Tibial nerve (tissue), 4 donors: ENCODE results near the gene FCF1. TPM values are rescaled to one million over a fixed set of nuclear protein-coding genes. Genes with fewer than 3 reads are reported as not detected.

Experiments
- DNase-seq, 2 donors: peaks; one replicate each; pipeline ENCODE4 v3.0.0-alpha.2; 2019; ENCODE audit warnings: low spot score in 2 of 2
- H3K27ac ChIP-seq, 4 donors: fragments of 200-600 bp; sonication (generic) in 3 of 4; one replicate each; pipeline ENCODE4 v1.5.1; 2017 to 2019; ENCODE audit warnings: mild to moderate bottlenecking in 1 of 4
- H3K27me3 ChIP-seq, 2 donors: fragments of 200-600 bp; sonication (generic) in 1 of 2; one replicate each; pipeline versions ENCODE4 v1.5.1 to v1.6.0; 2017 to 2019
- H3K36me3 ChIP-seq, 3 donors: fragments of 200-600 bp; sonication (generic); one replicate each; pipeline ENCODE4 v1.5.1; 2018 to 2019
- H3K4me1 ChIP-seq, 4 donors: fragments of 200-600 bp; sonication (generic) in 3 of 4; one replicate each; pipeline ENCODE4 v1.5.1; 2017 to 2019
- H3K4me3 ChIP-seq, 4 donors: fragments of 200-600 bp; sonication (generic) in 3 of 4; one replicate each; pipeline ENCODE4 v1.5.1; 2017 to 2019; ENCODE audit warnings: mild to moderate bottlenecking in 1 of 4, moderate library complexity in 1 of 4
- H3K9me3 ChIP-seq, 4 donors: fragments of 200-600 bp; sonication (generic) in 3 of 4; one replicate each; pipeline ENCODE4 v1.5.1; 2017 to 2019
- EP300 ChIP-seq, 2 donors: sonication (generic); formaldehyde crosslinking; IDR thresholded peaks; one replicate each; pipeline ENCODE4 v1.6.1; 2017; ENCODE audit warnings: antibody characterized with exemption in 2 of 2, mild to moderate bottlenecking in 1 of 2
- POLR2A ChIP-seq, 2 donors: fragments of 450-650 bp; IDR thresholded peaks; one replicate each; pipeline ENCODE4 v1.6.1; 2017; ENCODE audit warnings: antibody characterized with exemption in 2 of 2, mild to moderate bottlenecking in 2 of 2, moderate library complexity in 2 of 2
- WGBS, 2 donors: methylation state at CpG; one replicate each; pipeline ENCODE4 v1.1.5; 2018; 5-methylcytosine and 5-hydroxymethylcytosine counted together
- total RNA-seq, 4 donors: library from RNA; depleted of rRNA; stranded (reverse); fragments of >200 nt; gene quantifications; one replicate each; pipeline ENCODE4 v1.1.0, GENCODE V29; 2016
- TF ChIP-seq, protein P1 (sequence below), 5 experiments: fragments of 200-600 bp in 3 of 5; fragments of 450-650 bp in 2 of 5; sonication (generic) in 3 of 5; IDR thresholded peaks; one replicate each; pipeline ENCODE4 v1.5.1; 2016 to 2019; ENCODE audit warnings: antibody characterized with exemption in 5 of 5, mild to moderate bottlenecking in 3 of 5, moderate library complexity in 2 of 5

The FCF1 gene
- total RNA-seq, 4 donors from 2014 or later = 16.8 to 39.8 (median 32.6) TPM

DNA sequence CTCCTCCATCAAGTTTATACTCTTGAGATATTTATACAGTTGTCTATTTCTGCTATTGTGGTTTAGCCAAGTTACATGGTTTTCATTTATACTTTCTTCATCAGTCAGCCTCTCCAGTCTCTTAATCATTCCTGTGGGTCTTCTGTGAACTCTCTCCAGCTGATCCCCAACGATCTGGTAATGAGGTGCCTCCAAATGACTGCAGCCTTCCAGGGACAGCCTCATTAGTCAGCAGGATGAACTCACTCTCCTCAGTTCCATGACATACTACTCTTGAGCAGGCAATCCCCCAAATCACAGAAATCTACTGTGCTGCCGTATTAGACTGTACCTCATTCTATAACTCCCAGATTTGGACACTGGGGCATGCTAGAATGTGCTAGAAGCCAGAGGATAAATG, 15.4 kb upstream of the FCF1 start:
- H3K4me3 ChIP-seq = no peak overlapping the region
- H3K9me3 ChIP-seq = peaks cover 0 to 4% (median 0%) of the 10 kb centered on the region in 4 donors
- no peaks in the 10 kb centered on the region for H3K27me3 ChIP-seq
- no peak overlapping the region for H3K27ac ChIP-seq
- peaks cover 0 to 12% (median 0%) of the 10 kb centered on the region in 3 donors for H3K36me3 ChIP-seq
- WGBS, 2 donors = 64 to 67% methylated on average over 2 of the region's 2 CpGs
- DNase-seq = no peak
- H3K4me1 ChIP-seq = peaks cover 0 to 4% (median 0%) of the 10 kb centered on the region in 4 donors
- TF ChIP-seq, protein P1, sequence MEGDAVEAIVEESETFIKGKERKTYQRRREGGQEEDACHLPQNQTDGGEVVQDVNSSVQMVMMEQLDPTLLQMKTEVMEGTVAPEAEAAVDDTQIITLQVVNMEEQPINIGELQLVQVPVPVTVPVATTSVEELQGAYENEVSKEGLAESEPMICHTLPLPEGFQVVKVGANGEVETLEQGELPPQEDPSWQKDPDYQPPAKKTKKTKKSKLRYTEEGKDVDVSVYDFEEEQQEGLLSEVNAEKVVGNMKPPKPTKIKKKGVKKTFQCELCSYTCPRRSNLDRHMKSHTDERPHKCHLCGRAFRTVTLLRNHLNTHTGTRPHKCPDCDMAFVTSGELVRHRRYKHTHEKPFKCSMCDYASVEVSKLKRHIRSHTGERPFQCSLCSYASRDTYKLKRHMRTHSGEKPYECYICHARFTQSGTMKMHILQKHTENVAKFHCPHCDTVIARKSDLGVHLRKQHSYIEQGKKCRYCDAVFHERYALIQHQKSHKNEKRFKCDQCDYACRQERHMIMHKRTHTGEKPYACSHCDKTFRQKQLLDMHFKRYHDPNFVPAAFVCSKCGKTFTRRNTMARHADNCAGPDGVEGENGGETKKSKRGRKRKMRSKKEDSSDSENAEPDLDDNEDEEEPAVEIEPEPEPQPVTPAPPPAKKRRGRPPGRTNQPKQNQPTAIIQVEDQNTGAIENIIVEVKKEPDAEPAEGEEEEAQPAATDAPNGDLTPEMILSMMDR (IDR thresholded peaks at IDR 0.05) = no peak
- no peak for TF ChIP-seq POLR2A (IDR thresholded peaks at IDR 0.05)
- TF ChIP-seq EP300 (IDR thresholded peaks at IDR 0.05) = no peak

DNA sequence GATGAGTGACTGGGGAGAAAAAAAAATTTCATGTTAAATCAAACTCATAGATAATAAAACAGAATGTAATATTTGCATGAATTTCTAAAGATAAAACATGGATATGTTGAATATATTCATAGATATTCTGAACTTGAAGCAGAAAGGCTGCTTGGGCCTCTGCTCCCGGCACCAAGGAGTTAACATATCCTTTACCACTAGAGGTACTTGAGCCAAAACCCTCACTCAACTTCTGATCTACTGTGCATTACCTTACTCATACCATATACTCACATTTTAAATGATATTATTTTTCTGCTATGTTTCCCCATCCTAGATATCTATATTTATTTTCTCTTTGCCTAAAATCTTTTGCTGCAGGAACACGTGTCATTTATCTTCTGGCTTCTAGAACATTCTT, 15.0 kb upstream of the FCF1 start:
- no peak for DNase-seq
- Histone ChIP-seq H3K27ac (no peak overlapping the region), H3K9me3 (peaks cover 0 to 5% (median 0%) of the 10 kb centered on the region in 4 donors), H3K27me3 (no peaks in the 10 kb centered on the region), H3K4me1 (no peaks in the 10 kb centered on the region), H3K4me3 (no peak overlapping the region), H3K36me3 (peaks cover 0 to 12% (median 0%) of the 10 kb centered on the region in 3 donors)
- WGBS, 2 donors = 84 to 91% methylated on average over 2 of the region's 2 CpGs
- TF ChIP-seq POLR2A (IDR thresholded peaks at IDR 0.05) (no peak), EP300 (IDR thresholded peaks at IDR 0.05) (no peak)
- TF ChIP-seq, protein P1 (IDR thresholded peaks at IDR 0.05) = no peak

DNA sequence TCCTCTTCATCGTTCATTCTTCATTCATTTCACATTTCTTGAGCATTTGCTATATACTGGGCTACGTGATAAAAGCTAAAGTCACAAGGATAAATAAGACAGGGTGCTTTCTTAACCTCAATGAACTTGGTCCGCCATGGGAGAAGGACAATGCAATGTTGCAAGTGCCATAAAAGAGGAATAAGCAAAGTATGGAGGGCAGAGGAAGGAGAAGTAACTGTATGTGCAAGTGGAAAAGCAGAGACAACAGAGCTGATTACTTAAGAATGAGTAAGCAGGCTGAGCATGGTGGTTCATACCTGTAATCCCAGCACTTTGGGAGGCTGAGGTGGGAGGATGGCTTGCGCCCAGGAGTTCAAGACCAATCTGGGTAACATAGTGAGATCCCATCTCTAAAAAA, 14.5 kb upstream of the FCF1 start:
- WGBS, 2 donors = 90 to 94% methylated on average over 4 of the region's 4 CpGs
- H3K36me3 ChIP-seq = peaks cover 0 to 12% (median 0%) of the 10 kb centered on the region in 3 donors
- H3K9me3 ChIP-seq = peaks cover 0 to 5% (median 0%) of the 10 kb centered on the region in 4 donors
- H3K27me3 ChIP-seq = no peaks in the 10 kb centered on the region
- no peak overlapping the region for H3K4me3 ChIP-seq
- H3K4me1 ChIP-seq = no peaks in the 10 kb centered on the region
- no peak for TF ChIP-seq POLR2A (IDR thresholded peaks at IDR 0.05)
- TF ChIP-seq EP300 (IDR thresholded peaks at IDR 0.05) = no peak
- TF ChIP-seq, protein P1 (IDR thresholded peaks at IDR 0.05) = no peak
- DNase-seq = no peak
- H3K27ac ChIP-seq = no peak overlapping the region

DNA sequence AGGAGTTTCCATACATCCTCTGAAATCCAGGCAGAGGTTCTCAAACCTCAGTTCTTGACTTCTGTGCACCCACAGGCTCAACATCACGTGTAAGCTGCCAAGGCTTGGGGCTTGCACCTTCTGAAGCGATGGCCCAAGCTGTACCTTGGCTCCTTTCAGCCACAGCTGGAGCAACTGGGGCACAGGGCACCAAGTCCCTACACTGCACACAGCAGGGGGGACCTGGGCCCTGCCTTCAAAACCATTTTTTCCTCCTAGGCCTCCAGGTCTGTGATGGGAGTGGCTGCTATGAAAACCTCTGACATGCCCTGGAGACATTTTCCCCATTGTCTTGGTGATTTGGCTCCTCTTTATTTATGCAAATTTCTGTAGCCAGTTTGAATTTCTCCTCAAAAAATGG, 10.7 kb upstream of the FCF1 start:
- no peak overlapping the region for H3K27ac ChIP-seq
- WGBS, 2 donors = 100% methylated on average over 2 of the region's 2 CpGs
- DNase-seq = no peak
- peaks cover 0 to 5% (median 0%) of the 10 kb centered on the region in 4 donors for H3K9me3 ChIP-seq
- no peaks in the 10 kb centered on the region for H3K27me3 ChIP-seq
- TF ChIP-seq POLR2A (IDR thresholded peaks at IDR 0.05) = no peak
- TF ChIP-seq, protein P1 (IDR thresholded peaks at IDR 0.05) = no peak
- no peak for TF ChIP-seq EP300 (IDR thresholded peaks at IDR 0.05)
- peaks cover 0 to 16% (median 0%) of the 10 kb centered on the region in 4 donors for H3K4me1 ChIP-seq
- no peak overlapping the region for H3K4me3 ChIP-seq
- H3K36me3 ChIP-seq = peaks cover 0 to 12% (median 0%) of the 10 kb centered on the region in 3 donors

DNA sequence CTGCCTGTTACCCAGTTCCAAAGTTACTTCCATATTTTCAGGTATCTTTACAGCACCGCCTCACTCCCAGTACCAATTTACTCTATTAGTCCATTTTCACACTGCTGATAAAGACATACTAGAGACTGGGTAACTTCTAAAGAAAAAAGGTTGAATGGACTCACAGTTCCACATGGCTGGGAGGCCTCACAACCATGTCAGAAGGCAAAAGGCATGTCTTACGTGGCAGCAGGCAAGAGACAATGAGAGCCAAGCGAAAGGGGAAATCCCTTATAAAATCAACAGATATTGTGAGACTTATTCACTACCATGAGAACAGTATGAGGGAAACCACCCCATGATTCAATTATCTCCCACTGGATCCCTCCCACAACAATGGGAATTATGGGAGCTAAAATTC, 9.9 kb upstream of the FCF1 start:
- Histone ChIP-seq H3K4me3 (no peak overlapping the region), H3K4me1 (peaks cover 0 to 16% (median 0%) of the 10 kb centered on the region in 4 donors), H3K27me3 (no peaks in the 10 kb centered on the region), H3K9me3 (peaks cover 0 to 5% (median 0%) of the 10 kb centered on the region in 4 donors), H3K36me3 (peaks cover 0 to 6% (median 0%) of the 10 kb centered on the region in 3 donors), H3K27ac (no peak overlapping the region)
- TF ChIP-seq POLR2A (IDR thresholded peaks at IDR 0.05) (no peak), EP300 (IDR thresholded peaks at IDR 0.05) (no peak)
- TF ChIP-seq, protein P1 (IDR thresholded peaks at IDR 0.05) = no peak
- DNase-seq = no peak
- 94 to 99% methylated on average over 3 of the region's 3 CpGs for WGBS, 2 donors
